ENCODE results near the gene RETNLB. TPM values are rescaled to one million over a fixed set of nuclear protein-coding genes. Genes with fewer than 3 reads are reported as not detected.

RETNLB gene
- total and polyA plus RNA-seq, 2 of the 13 experiments (the other 11 are each of a cell fraction or from before 2014, with no cell fraction given), result not detected

- ChIA-PET CTCF (ENCODE audit: low intra/inter-chr PET ratio, low total read pairs) (no interaction called here), POLR2A (no interaction called here)
- H3K27ac ChIP-seq (ENCODE audit: extremely low read length, insufficient read depth, low read length), result no peak overlapping the region
- intact Hi-C loops (cut with micrococcal nuclease; ENCODE audit: unreplicated experiment), result no loop called here
- no peaks in the 10 kb centered on the region for H3K36me3 ChIP-seq (replicated peaks in 1 of 2; ENCODE audit: control insufficient read depth in 1 of 2, insufficient read depth in 2 of 2, low read length in 2 of 2)
- no peak overlapping the region for H2AFZ ChIP-seq (ENCODE audit: low read length)
- BruUV-seq (replicated peaks), result no TSS peak
- no peak overlapping the region for H3K9ac ChIP-seq (ENCODE audit: insufficient read depth, low read depth, low read length)
- no peak for ATAC-seq
- H3K27me3 ChIP-seq (ENCODE audit: control insufficient read depth in 1 of 2, insufficient read depth in 2 of 2, low read length in 2 of 2), result no peaks in the 10 kb centered on the region
- no peak for FAIRE-seq
- H4K20me1 ChIP-seq (ENCODE audit: insufficient read depth, low read length), result no peaks in the 10 kb centered on the region
- H3K4me2 ChIP-seq (ENCODE audit: low read depth, low read length), result no peak overlapping the region
- H3K4me1 ChIP-seq (ENCODE audit: insufficient read depth, low read length), result no peaks in the 10 kb centered on the region
- no peak for DNase-seq (ENCODE audit: low spot score)
- in situ Hi-C loops (cut with HindIII; ENCODE audit: extremely low pct_ligation_motif_present, low pct_unique_long_range_greater_than_20kb), result no loop called here
- H3K9me3 ChIP-seq (ENCODE audit: low read length), result no peaks in the 10 kb centered on the region
- WGBS (ENCODE audit: low lambda C conversion rate), result 40% methylated on average over 4 of the region's 4 CpGs
- H3K79me2 ChIP-seq (ENCODE audit: insufficient read depth, low read length), result no peaks in the 10 kb centered on the region
- H3K4me3 ChIP-seq (replicated peaks in 1 of 3; ENCODE audit: insufficient read depth in 1 of 3, low read depth in 2 of 3, low read length in 3 of 3), result no peak overlapping the region
- TF ChIP-seq SRSF4 (IDR thresholded peaks at IDR 0.05; ENCODE audit: low read depth, low read length, poor library complexity, severe bottlenecking) (no peak), RFX3 (CRISPR knock-in tag; IDR thresholded peaks at IDR 0.05) (no peak), ZMAT3 (CRISPR knock-in tag; conservative IDR thresholded peaks at IDR 0.05) (no peak), PLRG1 (conservative IDR thresholded peaks at IDR 0.05) (no peak), NFE2L2 (IDR thresholded peaks at IDR 0.05; ENCODE audit: low read length) (no peak), TAF1 (CRISPR knock-in tag; IDR thresholded peaks at IDR 0.05) (no peak), POLR2AphosphoS2 (IDR thresholded peaks at IDR 0.05; ENCODE audit: low read depth, low read length) (no peak), ZNF816 (CRISPR knock-in tag; IDR thresholded peaks at IDR 0.05; ENCODE audit: borderline replicate concordance) (no peak), ZNF879 (CRISPR knock-in tag; IDR thresholded peaks at IDR 0.05) (no peak), NFE2 (CRISPR knock-in tag; IDR thresholded peaks at IDR 0.05) (no peak), MYNN (CRISPR knock-in tag; IDR thresholded peaks at IDR 0.05; ENCODE audit: low read depth) (no peak), ZFYVE20 (CRISPR knock-in tag; IDR thresholded peaks at IDR 0.05; ENCODE audit: borderline replicate concordance, low read depth) (no peak), ZNF749 (CRISPR knock-in tag; IDR thresholded peaks at IDR 0.05; ENCODE audit: borderline replicate concordance) (no peak), ZNF891 (CRISPR knock-in tag; IDR thresholded peaks at IDR 0.05) (no peak), ZFP90 (CRISPR knock-in tag; IDR thresholded peaks at IDR 0.05; ENCODE audit: borderline replicate concordance) (no peak)
- TF ChIP-seq, protein P1, sequence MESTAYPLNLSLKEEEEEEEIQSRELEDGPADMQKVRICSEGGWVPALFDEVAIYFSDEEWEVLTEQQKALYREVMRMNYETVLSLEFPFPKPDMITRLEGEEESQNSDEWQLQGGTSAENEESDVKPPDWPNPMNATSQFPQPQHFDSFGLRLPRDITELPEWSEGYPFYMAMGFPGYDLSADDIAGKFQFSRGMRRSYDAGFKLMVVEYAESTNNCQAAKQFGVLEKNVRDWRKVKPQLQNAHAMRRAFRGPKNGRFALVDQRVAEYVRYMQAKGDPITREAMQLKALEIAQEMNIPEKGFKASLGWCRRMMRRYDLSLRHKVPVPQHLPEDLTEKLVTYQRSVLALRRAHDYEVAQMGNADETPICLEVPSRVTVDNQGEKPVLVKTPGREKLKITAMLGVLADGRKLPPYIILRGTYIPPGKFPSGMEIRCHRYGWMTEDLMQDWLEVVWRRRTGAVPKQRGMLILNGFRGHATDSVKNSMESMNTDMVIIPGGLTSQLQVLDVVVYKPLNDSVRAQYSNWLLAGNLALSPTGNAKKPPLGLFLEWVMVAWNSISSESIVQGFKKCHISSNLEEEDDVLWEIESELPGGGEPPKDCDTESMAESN (CRISPR knock-in tag; conservative IDR thresholded peaks at IDR 0.05), result no peak
- TF ChIP-seq, protein P2, sequence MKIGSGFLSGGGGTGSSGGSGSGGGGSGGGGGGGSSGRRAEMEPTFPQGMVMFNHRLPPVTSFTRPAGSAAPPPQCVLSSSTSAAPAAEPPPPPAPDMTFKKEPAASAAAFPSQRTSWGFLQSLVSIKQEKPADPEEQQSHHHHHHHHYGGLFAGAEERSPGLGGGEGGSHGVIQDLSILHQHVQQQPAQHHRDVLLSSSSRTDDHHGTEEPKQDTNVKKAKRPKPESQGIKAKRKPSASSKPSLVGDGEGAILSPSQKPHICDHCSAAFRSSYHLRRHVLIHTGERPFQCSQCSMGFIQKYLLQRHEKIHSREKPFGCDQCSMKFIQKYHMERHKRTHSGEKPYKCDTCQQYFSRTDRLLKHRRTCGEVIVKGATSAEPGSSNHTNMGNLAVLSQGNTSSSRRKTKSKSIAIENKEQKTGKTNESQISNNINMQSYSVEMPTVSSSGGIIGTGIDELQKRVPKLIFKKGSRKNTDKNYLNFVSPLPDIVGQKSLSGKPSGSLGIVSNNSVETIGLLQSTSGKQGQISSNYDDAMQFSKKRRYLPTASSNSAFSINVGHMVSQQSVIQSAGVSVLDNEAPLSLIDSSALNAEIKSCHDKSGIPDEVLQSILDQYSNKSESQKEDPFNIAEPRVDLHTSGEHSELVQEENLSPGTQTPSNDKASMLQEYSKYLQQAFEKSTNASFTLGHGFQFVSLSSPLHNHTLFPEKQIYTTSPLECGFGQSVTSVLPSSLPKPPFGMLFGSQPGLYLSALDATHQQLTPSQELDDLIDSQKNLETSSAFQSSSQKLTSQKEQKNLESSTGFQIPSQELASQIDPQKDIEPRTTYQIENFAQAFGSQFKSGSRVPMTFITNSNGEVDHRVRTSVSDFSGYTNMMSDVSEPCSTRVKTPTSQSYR (CRISPR knock-in tag; IDR thresholded peaks at IDR 0.05; ENCODE audit: borderline replicate concordance), result no peak
- TF ChIP-seq, protein P3, sequence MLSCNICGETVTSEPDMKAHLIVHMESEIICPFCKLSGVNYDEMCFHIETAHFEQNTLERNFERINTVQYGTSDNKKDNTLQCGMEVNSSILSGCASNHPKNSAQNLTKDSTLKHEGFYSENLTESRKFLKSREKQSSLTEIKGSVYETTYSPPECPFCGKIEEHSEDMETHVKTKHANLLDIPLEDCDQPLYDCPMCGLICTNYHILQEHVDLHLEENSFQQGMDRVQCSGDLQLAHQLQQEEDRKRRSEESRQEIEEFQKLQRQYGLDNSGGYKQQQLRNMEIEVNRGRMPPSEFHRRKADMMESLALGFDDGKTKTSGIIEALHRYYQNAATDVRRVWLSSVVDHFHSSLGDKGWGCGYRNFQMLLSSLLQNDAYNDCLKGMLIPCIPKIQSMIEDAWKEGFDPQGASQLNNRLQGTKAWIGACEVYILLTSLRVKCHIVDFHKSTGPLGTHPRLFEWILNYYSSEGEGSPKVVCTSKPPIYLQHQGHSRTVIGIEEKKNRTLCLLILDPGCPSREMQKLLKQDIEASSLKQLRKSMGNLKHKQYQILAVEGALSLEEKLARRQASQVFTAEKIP (CRISPR knock-in tag; IDR thresholded peaks at IDR 0.05; ENCODE audit: borderline replicate concordance), result no peak
- TF ChIP-seq, protein P4, sequence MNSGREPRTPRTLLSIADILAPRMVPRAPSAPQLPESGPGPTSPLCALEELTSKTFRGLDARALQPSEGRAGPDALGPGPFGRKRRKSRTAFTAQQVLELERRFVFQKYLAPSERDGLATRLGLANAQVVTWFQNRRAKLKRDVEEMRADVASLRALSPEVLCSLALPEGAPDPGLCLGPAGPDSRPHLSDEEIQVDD (CRISPR knock-in tag; IDR thresholded peaks at IDR 0.05; ENCODE audit: borderline replicate concordance), result no peak
Observed at GRCh38 chr3:108724101-108724500, 33.1 kb downstream of the RETNLB start.

Data from HepG2 (cell line).